WTC11 (cell line): ENCODE results near the gene RAD51AP2. TPM values are rescaled to one million over a fixed set of nuclear protein-coding genes. Genes with fewer than 3 reads are reported as not detected.

Source experiments
- ATAC-seq: fragments of 200-7000 bp; cut with Tn5 transposase; 2 replicates; pipeline ENCODE4 v1.10.0; 2021; ENCODE audit warnings: mild to moderate bottlenecking, moderate library complexity
- CTCF ChIA-PET: fragments of 300-600 bp; sonication (Branson Sonifier 250); formaldehyde crosslinking; loops from one replicate; lab custom pipeline; 2021; ENCODE audit warnings: antibody characterized with exemption; lab: Charles Lee
- POLR2A ChIA-PET: fragments of 350-600 bp; sonication (Branson Sonifier 250); formaldehyde crosslinking; loops from one replicate; lab custom pipeline; 2021; ENCODE audit warnings: antibody characterized with exemption; lab: Charles Lee
- DNase-seq: peaks from one replicate; pipeline ENCODE4 v3.0.0; 2021; ENCODE audit warnings: low spot score
- H3K27ac Mint-ChIP-seq: 2 replicates; pipeline ENCODE4 v1.8.0; 2021; ENCODE audit warnings: mixed read lengths
- H3K27me3 Mint-ChIP-seq: 2 replicates; pipeline ENCODE4 v1.8.0; 2021; ENCODE audit warnings: low read depth, mild to moderate bottlenecking, moderate library complexity, mixed read lengths
- H3K36me3 Mint-ChIP-seq: 2 replicates; pipeline ENCODE4 v1.8.0; 2021; ENCODE audit warnings: mixed read lengths
- H3K4me1 Mint-ChIP-seq: 2 replicates; pipeline ENCODE4 v1.8.0; 2022; ENCODE audit warnings: mixed read lengths
- H3K4me3 Mint-ChIP-seq: 2 replicates; pipeline ENCODE4 v1.8.0; 2021; ENCODE audit warnings: mild to moderate bottlenecking, moderate library complexity, mixed read lengths
- H3K9me3 Mint-ChIP-seq: 2 replicates; pipeline ENCODE4 v1.8.0; 2021; ENCODE audit warnings: mixed read lengths
- GRHL2 ChIP-seq: fragments of 250-450 bp; sonication (Bioruptor Pico); IDR thresholded peaks from 2 replicates; pipeline ENCODE4 v1.8.0; 2022; ENCODE audit warnings: mild to moderate bottlenecking, moderate library complexity; ENCODE audit not compliant: insufficient replicate concordance, severe bottlenecking
- IRF2 ChIP-seq: sonication (generic); formaldehyde crosslinking; IDR thresholded peaks from 2 replicates; pipeline ENCODE4 v1.8.0; 2022; ENCODE audit warnings: low read depth, missing genetic modification reagents, borderline replicate concordance
- NFE2L1 ChIP-seq: sonication (generic); formaldehyde crosslinking; IDR thresholded peaks from 2 replicates; pipeline ENCODE4 v1.8.1; 2023; ENCODE audit warnings: missing genetic modification reagents
- NFYB ChIP-seq: sonication (generic); formaldehyde crosslinking; conservative IDR thresholded peaks from 2 replicates; pipeline ENCODE4 v1.8.0; 2022; ENCODE audit warnings: low read depth, missing genetic modification reagents
- RELA ChIP-seq: sonication (generic); formaldehyde crosslinking; IDR thresholded peaks from 2 replicates; pipeline ENCODE4 v1.8.1; 2022; ENCODE audit warnings: missing genetic modification reagents, mild to moderate bottlenecking, borderline replicate concordance
- RORB ChIP-seq: fragments of 250-450 bp; sonication (Bioruptor Pico); IDR thresholded peaks from 2 replicates; pipeline ENCODE4 v1.9.0; 2021; ENCODE audit warnings: mild to moderate bottlenecking
- SOX15 ChIP-seq: fragments of 250-450 bp; sonication (Bioruptor Pico); IDR thresholded peaks from 2 replicates; pipeline ENCODE4 v1.9.0; 2021; ENCODE audit warnings: mild to moderate bottlenecking
- TEAD1 ChIP-seq: sonication (generic); formaldehyde crosslinking; IDR thresholded peaks from 2 replicates; pipeline ENCODE4 v1.8.0; 2022; ENCODE audit warnings: mild to moderate bottlenecking, missing genetic modification reagents
- ZNF232 ChIP-seq: sonication (generic); formaldehyde crosslinking; IDR thresholded peaks from 2 replicates; pipeline ENCODE4 v1.8.0; 2022; ENCODE audit warnings: mild to moderate bottlenecking, missing genetic modification reagents
- ZNF396 ChIP-seq: fragments of 250-450 bp; sonication (Bioruptor Pico); IDR thresholded peaks from 2 replicates; pipeline ENCODE4 v1.8.0; 2021; ENCODE audit warnings: mild to moderate bottlenecking, moderate library complexity, borderline replicate concordance
- total RNA-seq: library from RNA; stranded (reverse); gene quantifications from 3 replicates; pipeline ENCODE4 v1.2.3, GENCODE V29; 2021
- TF ChIP-seq, protein P1 (sequence below): sonication (generic); formaldehyde crosslinking; IDR thresholded peaks from 2 replicates; pipeline ENCODE4 v1.8.1; 2023; ENCODE audit warnings: mild to moderate bottlenecking, missing genetic modification reagents, borderline replicate concordance
- TF ChIP-seq, protein P2 (sequence below): sonication (generic); formaldehyde crosslinking; IDR thresholded peaks from 2 replicates; pipeline ENCODE4 v1.8.1; 2022; ENCODE audit warnings: mild to moderate bottlenecking, missing genetic modification reagents, moderate library complexity, borderline replicate concordance
- TF ChIP-seq, protein P3 (sequence below): sonication (generic); formaldehyde crosslinking; IDR thresholded peaks from 2 replicates; pipeline ENCODE4 v1.8.1; 2022; ENCODE audit warnings: missing genetic modification reagents, borderline replicate concordance
- TF ChIP-seq, protein P4 (sequence below): sonication (generic); formaldehyde crosslinking; IDR thresholded peaks from 2 replicates; pipeline ENCODE4 v1.8.0; 2022; ENCODE audit warnings: mild to moderate bottlenecking, missing genetic modification reagents
- TF ChIP-seq, protein P5 (sequence below): sonication (generic); formaldehyde crosslinking; IDR thresholded peaks from 2 replicates; pipeline ENCODE4 v1.8.1; 2023; ENCODE audit warnings: mild to moderate bottlenecking, missing genetic modification reagents, moderate library complexity
- TF ChIP-seq, protein P6 (sequence below): sonication (generic); formaldehyde crosslinking; IDR thresholded peaks from 2 replicates; pipeline ENCODE4 v1.8.1; 2023; ENCODE audit warnings: mild to moderate bottlenecking, missing genetic modification reagents
- TF ChIP-seq, protein P7 (sequence below): sonication (generic); formaldehyde crosslinking; conservative IDR thresholded peaks from 2 replicates; pipeline ENCODE4 v1.8.1; 2022; ENCODE audit warnings: mild to moderate bottlenecking, missing genetic modification reagents
- TF ChIP-seq, protein P8 (sequence below): sonication (generic); formaldehyde crosslinking; IDR thresholded peaks from 2 replicates; pipeline ENCODE4 v1.8.1; 2023; ENCODE audit warnings: mild to moderate bottlenecking, missing genetic modification reagents, moderate library complexity
- TF ChIP-seq, protein P9 (sequence below): fragments of 250-450 bp; sonication (Bioruptor Pico); IDR thresholded peaks from 2 replicates; pipeline ENCODE4 v1.9.0; 2021; ENCODE audit warnings: mild to moderate bottlenecking, borderline replicate concordance

RAD51AP2 gene
- total RNA-seq, 1 experiment from 2014 or later: 0.26 TPM

DNA sequence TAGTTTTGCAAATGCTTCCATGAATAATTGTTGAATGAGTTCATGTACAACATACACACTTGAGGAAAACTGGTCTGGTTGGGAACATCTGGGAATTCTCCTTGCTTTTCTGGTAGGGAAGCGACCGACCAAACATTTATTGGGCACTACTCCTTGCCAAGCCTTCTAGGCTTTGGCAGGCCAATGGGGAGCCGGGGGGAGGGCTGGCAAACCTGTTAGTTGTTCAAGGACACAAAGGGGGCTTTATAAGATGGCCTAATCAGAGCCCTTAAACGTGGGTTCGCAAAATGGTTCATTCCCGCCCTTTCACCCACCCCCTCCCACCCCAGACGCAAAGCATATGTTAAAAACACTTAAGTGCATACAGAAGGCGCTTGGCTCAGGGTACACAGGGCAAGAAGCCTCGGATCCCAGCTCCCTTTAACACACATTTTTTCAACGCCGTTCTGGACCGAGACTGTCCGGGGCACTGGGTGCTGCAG, 21.4 kb upstream of the RAD51AP2 start (continued):
- TF ChIP-seq, protein P1, sequence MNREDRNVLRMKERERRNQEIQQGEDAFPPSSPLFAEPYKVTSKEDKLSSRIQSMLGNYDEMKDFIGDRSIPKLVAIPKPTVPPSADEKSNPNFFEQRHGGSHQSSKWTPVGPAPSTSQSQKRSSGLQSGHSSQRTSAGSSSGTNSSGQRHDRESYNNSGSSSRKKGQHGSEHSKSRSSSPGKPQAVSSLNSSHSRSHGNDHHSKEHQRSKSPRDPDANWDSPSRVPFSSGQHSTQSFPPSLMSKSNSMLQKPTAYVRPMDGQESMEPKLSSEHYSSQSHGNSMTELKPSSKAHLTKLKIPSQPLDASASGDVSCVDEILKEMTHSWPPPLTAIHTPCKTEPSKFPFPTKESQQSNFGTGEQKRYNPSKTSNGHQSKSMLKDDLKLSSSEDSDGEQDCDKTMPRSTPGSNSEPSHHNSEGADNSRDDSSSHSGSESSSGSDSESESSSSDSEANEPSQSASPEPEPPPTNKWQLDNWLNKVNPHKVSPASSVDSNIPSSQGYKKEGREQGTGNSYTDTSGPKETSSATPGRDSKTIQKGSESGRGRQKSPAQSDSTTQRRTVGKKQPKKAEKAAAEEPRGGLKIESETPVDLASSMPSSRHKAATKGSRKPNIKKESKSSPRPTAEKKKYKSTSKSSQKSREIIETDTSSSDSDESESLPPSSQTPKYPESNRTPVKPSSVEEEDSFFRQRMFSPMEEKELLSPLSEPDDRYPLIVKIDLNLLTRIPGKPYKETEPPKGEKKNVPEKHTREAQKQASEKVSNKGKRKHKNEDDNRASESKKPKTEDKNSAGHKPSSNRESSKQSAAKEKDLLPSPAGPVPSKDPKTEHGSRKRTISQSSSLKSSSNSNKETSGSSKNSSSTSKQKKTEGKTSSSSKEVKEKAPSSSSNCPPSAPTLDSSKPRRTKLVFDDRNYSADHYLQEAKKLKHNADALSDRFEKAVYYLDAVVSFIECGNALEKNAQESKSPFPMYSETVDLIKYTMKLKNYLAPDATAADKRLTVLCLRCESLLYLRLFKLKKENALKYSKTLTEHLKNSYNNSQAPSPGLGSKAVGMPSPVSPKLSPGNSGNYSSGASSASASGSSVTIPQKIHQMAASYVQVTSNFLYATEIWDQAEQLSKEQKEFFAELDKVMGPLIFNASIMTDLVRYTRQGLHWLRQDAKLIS (CRISPR knock-in tag): no peak
- TF ChIP-seq, protein P2, sequence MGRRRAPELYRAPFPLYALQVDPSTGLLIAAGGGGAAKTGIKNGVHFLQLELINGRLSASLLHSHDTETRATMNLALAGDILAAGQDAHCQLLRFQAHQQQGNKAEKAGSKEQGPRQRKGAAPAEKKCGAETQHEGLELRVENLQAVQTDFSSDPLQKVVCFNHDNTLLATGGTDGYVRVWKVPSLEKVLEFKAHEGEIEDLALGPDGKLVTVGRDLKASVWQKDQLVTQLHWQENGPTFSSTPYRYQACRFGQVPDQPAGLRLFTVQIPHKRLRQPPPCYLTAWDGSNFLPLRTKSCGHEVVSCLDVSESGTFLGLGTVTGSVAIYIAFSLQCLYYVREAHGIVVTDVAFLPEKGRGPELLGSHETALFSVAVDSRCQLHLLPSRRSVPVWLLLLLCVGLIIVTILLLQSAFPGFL (CRISPR knock-in tag): no peak
- TF ChIP-seq NFYB (CRISPR knock-in tag) (no peak), IRF2 (no peak), ZNF396 (no peak), TEAD1 (CRISPR knock-in tag) (no peak), SOX15 (CRISPR knock-in tag) (no peak), ZNF232 (CRISPR knock-in tag) (no peak), NFE2L1 (CRISPR knock-in tag) (no peak)
- TF ChIP-seq, protein P3, sequence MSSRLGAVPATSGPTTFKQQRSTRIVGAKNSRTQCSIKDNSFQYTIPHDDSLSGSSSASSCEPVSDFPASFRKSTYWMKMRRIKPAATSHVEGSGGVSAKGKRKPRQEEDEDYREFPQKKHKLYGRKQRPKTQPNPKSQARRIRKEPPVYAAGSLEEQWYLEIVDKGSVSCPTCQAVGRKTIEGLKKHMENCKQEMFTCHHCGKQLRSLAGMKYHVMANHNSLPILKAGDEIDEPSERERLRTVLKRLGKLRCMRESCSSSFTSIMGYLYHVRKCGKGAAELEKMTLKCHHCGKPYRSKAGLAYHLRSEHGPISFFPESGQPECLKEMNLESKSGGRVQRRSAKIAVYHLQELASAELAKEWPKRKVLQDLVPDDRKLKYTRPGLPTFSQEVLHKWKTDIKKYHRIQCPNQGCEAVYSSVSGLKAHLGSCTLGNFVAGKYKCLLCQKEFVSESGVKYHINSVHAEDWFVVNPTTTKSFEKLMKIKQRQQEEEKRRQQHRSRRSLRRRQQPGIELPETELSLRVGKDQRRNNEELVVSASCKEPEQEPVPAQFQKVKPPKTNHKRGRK (CRISPR knock-in tag): no peak
- TF ChIP-seq, protein P4, sequence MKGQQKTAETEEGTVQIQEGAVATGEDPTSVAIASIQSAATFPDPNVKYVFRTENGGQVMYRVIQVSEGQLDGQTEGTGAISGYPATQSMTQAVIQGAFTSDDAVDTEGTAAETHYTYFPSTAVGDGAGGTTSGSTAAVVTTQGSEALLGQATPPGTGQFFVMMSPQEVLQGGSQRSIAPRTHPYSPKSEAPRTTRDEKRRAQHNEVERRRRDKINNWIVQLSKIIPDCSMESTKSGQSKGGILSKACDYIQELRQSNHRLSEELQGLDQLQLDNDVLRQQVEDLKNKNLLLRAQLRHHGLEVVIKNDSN: no peak
- TF ChIP-seq, protein P5, sequence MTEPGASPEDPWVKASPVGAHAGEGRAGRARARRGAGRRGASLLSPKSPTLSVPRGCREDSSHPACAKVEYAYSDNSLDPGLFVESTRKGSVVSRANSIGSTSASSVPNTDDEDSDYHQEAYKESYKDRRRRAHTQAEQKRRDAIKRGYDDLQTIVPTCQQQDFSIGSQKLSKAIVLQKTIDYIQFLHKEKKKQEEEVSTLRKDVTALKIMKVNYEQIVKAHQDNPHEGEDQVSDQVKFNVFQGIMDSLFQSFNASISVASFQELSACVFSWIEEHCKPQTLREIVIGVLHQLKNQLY (CRISPR knock-in tag): no peak
- TF ChIP-seq, protein P6, sequence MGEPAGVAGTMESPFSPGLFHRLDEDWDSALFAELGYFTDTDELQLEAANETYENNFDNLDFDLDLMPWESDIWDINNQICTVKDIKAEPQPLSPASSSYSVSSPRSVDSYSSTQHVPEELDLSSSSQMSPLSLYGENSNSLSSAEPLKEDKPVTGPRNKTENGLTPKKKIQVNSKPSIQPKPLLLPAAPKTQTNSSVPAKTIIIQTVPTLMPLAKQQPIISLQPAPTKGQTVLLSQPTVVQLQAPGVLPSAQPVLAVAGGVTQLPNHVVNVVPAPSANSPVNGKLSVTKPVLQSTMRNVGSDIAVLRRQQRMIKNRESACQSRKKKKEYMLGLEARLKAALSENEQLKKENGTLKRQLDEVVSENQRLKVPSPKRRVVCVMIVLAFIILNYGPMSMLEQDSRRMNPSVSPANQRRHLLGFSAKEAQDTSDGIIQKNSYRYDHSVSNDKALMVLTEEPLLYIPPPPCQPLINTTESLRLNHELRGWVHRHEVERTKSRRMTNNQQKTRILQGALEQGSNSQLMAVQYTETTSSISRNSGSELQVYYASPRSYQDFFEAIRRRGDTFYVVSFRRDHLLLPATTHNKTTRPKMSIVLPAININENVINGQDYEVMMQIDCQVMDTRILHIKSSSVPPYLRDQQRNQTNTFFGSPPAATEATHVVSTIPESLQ (CRISPR knock-in tag): no peak
- TF ChIP-seq, protein P7, sequence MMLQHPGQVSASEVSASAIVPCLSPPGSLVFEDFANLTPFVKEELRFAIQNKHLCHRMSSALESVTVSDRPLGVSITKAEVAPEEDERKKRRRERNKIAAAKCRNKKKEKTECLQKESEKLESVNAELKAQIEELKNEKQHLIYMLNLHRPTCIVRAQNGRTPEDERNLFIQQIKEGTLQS (CRISPR knock-in tag): no peak

DNA sequence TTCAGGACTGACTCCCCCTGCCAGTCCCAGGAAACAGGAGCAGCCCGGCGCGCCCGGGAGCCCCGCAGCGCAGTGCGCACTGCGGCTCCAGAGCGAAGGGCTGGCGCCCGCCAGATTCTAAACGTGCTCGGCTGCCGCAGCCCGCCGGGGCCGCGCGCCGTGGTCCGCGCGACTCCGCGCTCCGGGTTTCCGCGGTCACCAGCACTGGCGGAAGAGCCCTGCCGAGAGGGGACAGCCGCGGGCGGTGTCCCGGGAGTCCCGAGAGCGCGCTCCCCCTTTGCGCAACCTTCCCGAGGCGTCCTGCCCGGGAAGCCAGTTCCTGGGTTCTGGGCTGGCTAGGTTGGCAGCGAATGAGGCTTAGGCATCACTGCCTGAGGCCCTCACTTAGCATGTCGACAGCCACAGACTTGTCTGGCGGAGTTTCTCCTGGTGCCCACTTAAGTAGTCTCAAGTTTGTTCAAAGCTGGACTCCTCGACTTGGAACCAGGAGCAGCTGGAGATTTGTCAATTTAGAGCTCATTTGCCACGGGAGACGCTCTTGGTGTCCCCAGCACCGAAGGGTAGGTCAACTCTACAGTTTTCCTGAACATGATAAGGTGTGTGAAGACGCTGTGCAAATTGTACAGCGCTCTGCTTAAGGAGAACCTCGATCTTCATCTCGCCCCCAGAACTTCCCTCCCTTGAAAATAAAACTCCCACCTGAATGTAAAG, 20.8 kb upstream of the RAD51AP2 start:
- peak; percentile 29 for ATAC-seq
- peak overlapping the region; percentile 93 for H3K4me3 Mint-ChIP-seq
- no peaks in the 10 kb centered on the region for H3K9me3 Mint-ChIP-seq
- peak; percentile 75 for DNase-seq
- CTCF ChIA-PET: interaction anchor here (1.5 to 1.6 kb wide), 2 partner anchors 107 to 764 kb away, joined by 3 to 4 read pairs; no protein-coding TSS in a partner anchor
- POLR2A ChIA-PET: no interaction called here
- H3K27ac Mint-ChIP-seq: peak overlapping the region; percentile 81
- peaks cover 8% of the 10 kb centered on the region for H3K27me3 Mint-ChIP-seq
- peaks cover 30% of the 10 kb centered on the region for H3K4me1 Mint-ChIP-seq
- H3K36me3 Mint-ChIP-seq: peaks cover 7% of the 10 kb centered on the region
- TF ChIP-seq RORB (CRISPR knock-in tag) (no peak), TEAD1 (CRISPR knock-in tag) (peak; percentile 56; the same call in 1 of the 2 replicates), RELA (CRISPR knock-in tag) (no peak), GRHL2 (no peak)
- TF ChIP-seq, protein P8, sequence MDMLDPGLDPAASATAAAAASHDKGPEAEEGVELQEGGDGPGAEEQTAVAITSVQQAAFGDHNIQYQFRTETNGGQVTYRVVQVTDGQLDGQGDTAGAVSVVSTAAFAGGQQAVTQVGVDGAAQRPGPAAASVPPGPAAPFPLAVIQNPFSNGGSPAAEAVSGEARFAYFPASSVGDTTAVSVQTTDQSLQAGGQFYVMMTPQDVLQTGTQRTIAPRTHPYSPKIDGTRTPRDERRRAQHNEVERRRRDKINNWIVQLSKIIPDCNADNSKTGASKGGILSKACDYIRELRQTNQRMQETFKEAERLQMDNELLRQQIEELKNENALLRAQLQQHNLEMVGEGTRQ: peak; percentile 42; the same call in 1 of the 2 replicates
- TF ChIP-seq, protein P9, sequence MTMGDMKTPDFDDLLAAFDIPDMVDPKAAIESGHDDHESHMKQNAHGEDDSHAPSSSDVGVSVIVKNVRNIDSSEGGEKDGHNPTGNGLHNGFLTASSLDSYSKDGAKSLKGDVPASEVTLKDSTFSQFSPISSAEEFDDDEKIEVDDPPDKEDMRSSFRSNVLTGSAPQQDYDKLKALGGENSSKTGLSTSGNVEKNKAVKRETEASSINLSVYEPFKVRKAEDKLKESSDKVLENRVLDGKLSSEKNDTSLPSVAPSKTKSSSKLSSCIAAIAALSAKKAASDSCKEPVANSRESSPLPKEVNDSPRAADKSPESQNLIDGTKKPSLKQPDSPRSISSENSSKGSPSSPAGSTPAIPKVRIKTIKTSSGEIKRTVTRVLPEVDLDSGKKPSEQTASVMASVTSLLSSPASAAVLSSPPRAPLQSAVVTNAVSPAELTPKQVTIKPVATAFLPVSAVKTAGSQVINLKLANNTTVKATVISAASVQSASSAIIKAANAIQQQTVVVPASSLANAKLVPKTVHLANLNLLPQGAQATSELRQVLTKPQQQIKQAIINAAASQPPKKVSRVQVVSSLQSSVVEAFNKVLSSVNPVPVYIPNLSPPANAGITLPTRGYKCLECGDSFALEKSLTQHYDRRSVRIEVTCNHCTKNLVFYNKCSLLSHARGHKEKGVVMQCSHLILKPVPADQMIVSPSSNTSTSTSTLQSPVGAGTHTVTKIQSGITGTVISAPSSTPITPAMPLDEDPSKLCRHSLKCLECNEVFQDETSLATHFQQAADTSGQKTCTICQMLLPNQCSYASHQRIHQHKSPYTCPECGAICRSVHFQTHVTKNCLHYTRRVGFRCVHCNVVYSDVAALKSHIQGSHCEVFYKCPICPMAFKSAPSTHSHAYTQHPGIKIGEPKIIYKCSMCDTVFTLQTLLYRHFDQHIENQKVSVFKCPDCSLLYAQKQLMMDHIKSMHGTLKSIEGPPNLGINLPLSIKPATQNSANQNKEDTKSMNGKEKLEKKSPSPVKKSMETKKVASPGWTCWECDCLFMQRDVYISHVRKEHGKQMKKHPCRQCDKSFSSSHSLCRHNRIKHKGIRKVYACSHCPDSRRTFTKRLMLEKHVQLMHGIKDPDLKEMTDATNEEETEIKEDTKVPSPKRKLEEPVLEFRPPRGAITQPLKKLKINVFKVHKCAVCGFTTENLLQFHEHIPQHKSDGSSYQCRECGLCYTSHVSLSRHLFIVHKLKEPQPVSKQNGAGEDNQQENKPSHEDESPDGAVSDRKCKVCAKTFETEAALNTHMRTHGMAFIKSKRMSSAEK (CRISPR knock-in tag): no peak
